Measurements from ENCODE around the gene GRB10. TPM values are rescaled to one million over a fixed set of nuclear protein-coding genes. Genes with fewer than 3 reads are reported as not detected.

GRB10 gene
- total and polyA plus RNA-seq, 5 donors from 2014 or later = 0.25 to 2.3 TPM; not detected in 3

DNA sequence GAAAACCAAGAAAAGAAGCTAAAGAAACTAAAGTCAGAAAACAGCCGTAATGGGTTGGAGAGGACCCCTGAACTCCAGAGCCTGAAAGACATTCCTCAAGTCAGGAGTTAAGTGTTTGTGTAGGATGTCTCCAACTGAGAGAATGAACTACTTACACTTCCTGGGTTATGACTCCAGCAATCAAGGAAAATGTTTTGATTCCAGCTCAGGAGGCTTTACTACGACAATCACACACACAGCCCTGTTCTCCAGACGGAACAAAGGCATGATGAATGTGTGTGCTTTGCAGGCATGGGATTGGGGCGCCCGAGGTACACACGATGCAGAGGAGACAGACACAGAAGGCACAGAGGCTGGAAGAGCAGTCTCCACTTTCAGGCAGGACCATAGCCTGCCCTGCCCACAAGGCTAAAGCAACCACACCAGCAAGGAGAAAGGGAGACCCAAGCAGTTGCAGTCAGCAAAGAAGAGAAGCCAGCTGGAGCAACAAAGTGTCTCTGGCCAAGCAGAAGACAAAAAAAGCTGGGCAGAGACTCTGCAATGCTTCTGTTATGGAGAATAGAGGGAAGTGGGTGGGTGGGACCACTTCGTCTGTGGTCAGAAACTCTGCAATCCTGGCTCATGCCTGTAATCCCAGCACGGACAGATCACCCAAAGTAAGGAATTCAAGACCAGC lies 89.1 kb downstream of the GRB10 start:
- Histone ChIP-seq H3K36me3 (ENCODE audit: control insufficient read depth, insufficient read depth, low read length) (no peaks in the 10 kb centered on the region), H3K27ac (ENCODE audit: insufficient read depth, low read length, poor library complexity, severe bottlenecking) (no peak overlapping the region), H3K9me3 (ENCODE audit: control insufficient read depth in 2 of 2, low read length in 2 of 2) (no peaks in the 10 kb centered on the region), H3K4me1 (ENCODE audit: control insufficient read depth, insufficient read depth, low read length, poor library complexity, severe bottlenecking) (no peaks in the 10 kb centered on the region), H3K4me3 (ENCODE audit: low read depth, low read length) (no peak overlapping the region), H3K27me3 (ENCODE audit: control insufficient read depth, insufficient read depth, low read length) (peaks cover 6% of the 10 kb centered on the region)
- Mint-ChIP-seq H3K36me3 (no peaks in the 10 kb centered on the region), H3K9me3 (no peaks in the 10 kb centered on the region), H3K4me3 (no peak overlapping the region), H3K4me1 (peaks cover 0 to 2% (median 0%) of the 10 kb centered on the region in 4 donors), H3K27ac (no peak overlapping the region), H3K27me3 (peaks cover 9% of the 10 kb centered on the region)
- ATAC-seq (ENCODE audit: low read depth in 2 of 2) (no peak), DNase-seq (no peak)

DNA sequence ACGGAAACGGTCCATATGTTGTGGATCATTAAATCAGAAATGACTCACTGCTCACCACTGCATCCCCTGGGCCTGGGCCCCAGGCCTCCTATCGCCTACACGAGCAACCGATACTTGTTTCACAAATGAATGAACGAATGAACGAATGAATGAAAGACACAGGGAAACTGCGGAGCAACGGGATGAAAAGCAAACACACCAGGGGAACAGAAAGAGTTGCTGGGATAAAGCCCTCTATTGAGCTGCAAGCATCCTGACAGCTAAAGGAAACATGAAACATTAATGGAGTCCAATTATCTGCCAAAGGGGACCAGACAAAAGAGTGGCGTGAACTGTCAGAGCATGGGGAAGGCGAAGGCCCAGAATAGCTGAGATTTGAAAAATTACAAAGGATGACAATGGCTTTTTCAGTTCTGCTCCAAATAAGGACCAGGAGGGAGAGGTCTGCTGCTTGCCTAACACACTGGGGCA lies 92.1 kb downstream of the GRB10 start:
- H3K36me3 ChIP-seq (ENCODE audit: control insufficient read depth, insufficient read depth, low read length) = no peaks in the 10 kb centered on the region
- DNase-seq = no peak
- H3K27ac Mint-ChIP-seq = no peak overlapping the region
- H3K27ac ChIP-seq (ENCODE audit: insufficient read depth, low read length, poor library complexity, severe bottlenecking) = no peak overlapping the region
- H3K27me3 Mint-ChIP-seq = peaks cover 7% of the 10 kb centered on the region
- no peak overlapping the region for H3K4me3 ChIP-seq (ENCODE audit: low read depth, low read length)
- no peak overlapping the region for H3K4me3 Mint-ChIP-seq
- no peaks in the 10 kb centered on the region for H3K4me1 Mint-ChIP-seq
- H3K9me3 Mint-ChIP-seq = peaks cover 0 to 2% (median 0%) of the 10 kb centered on the region in 7 donors
- no peaks in the 10 kb centered on the region for H3K36me3 Mint-ChIP-seq
- no peaks in the 10 kb centered on the region for H3K9me3 ChIP-seq (ENCODE audit: control insufficient read depth in 2 of 2, low read length in 2 of 2)
- no peaks in the 10 kb centered on the region for H3K4me1 ChIP-seq (ENCODE audit: control insufficient read depth, insufficient read depth, low read length, poor library complexity, severe bottlenecking)
- H3K27me3 ChIP-seq (ENCODE audit: control insufficient read depth, insufficient read depth, low read length) = peaks cover 3% of the 10 kb centered on the region
- no peak for ATAC-seq (ENCODE audit: low read depth in 2 of 2)

DNA sequence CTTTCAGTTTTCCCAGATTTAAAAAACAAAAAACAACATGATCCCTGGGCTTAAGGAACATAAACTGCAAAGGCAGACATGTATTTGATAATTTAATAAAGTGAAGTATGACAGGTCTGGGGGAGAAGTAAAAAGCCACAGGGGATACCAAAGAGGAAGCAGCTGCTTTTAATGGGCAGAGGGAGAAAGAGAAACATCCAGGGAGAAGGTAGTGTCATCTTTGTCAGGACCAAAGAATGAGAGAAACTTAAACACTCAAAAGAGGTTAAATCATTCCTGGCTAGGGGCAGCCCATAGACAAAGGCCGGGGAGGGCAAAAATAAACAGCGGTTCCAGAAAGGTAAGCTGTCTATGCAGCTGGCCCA lies 94.5 kb downstream of the GRB10 start:
- Mint-ChIP-seq H3K4me3 (no peak overlapping the region), H3K4me1 (no peaks in the 10 kb centered on the region), H3K9me3 (peaks cover 0 to 2% (median 0%) of the 10 kb centered on the region in 7 donors), H3K27ac (no peak overlapping the region), H3K27me3 (peaks cover 19% of the 10 kb centered on the region), H3K36me3 (no peaks in the 10 kb centered on the region)
- H3K36me3 ChIP-seq (ENCODE audit: control insufficient read depth, insufficient read depth, low read length) = no peaks in the 10 kb centered on the region
- ATAC-seq (ENCODE audit: low read depth in 2 of 2) (no peak), DNase-seq (no peak)
- no peaks in the 10 kb centered on the region for H3K9me3 ChIP-seq (ENCODE audit: control insufficient read depth in 2 of 2, low read length in 2 of 2)
- no peak overlapping the region for H3K4me3 ChIP-seq (ENCODE audit: low read depth, low read length)
- no peak overlapping the region for H3K27ac ChIP-seq (ENCODE audit: insufficient read depth, low read length, poor library complexity, severe bottlenecking)
- H3K27me3 ChIP-seq (ENCODE audit: control insufficient read depth, insufficient read depth, low read length) = peaks cover 2% of the 10 kb centered on the region
- H3K4me1 ChIP-seq (ENCODE audit: control insufficient read depth, insufficient read depth, low read length, poor library complexity, severe bottlenecking) = no peaks in the 10 kb centered on the region

- Histone ChIP-seq H3K4me1 (ENCODE audit: control insufficient read depth, insufficient read depth, low read length, poor library complexity, severe bottlenecking) (no peaks in the 10 kb centered on the region), H3K4me3 (ENCODE audit: low read depth, low read length) (no peak overlapping the region), H3K9me3 (ENCODE audit: control insufficient read depth in 2 of 2, low read length in 2 of 2) (no peaks in the 10 kb centered on the region), H3K36me3 (ENCODE audit: control insufficient read depth, insufficient read depth, low read length) (no peaks in the 10 kb centered on the region), H3K27me3 (ENCODE audit: control insufficient read depth, insufficient read depth, low read length) (peaks cover 3% of the 10 kb centered on the region), H3K27ac (ENCODE audit: insufficient read depth, low read length, poor library complexity, severe bottlenecking) (no peak overlapping the region)
- peaks cover 0 to 2% (median 0%) of the 10 kb centered on the region in 7 donors for H3K9me3 Mint-ChIP-seq
- H3K36me3 Mint-ChIP-seq = no peaks in the 10 kb centered on the region
- peaks cover 17% of the 10 kb centered on the region for H3K27me3 Mint-ChIP-seq
- no peaks in the 10 kb centered on the region for H3K4me1 Mint-ChIP-seq
- H3K27ac Mint-ChIP-seq = no peak overlapping the region
- no peak for DNase-seq
- H3K4me3 Mint-ChIP-seq = no peak overlapping the region
- no peak for ATAC-seq (ENCODE audit: low read depth in 2 of 2)
These were observed 95.0 kb downstream of the GRB10 start for GRCh38 chr7:50687575-50688225.

DNA sequence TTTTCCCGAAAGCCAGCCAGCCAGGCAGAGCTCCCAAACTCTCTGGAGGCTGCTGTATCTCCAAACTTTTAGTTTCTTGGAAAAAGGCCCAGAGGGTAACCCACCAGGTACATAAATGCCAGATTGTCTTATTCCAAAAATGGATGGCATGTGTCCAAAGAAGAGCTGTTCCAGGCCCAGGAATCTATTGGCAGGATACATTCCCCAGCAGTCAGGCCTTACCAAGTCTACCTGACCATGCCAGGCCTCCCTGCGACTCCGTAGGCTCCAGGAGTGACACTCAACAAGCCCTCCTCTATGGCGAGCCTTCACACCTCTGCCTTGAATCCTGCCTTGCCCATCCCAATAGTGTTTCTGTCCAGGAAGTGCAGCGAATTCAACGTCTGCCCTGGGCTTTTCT lies 95.6 kb downstream of the GRB10 start:
- peaks cover 18% of the 10 kb centered on the region for H3K27me3 Mint-ChIP-seq
- no peak overlapping the region for H3K27ac Mint-ChIP-seq
- Histone ChIP-seq H3K4me1 (ENCODE audit: control insufficient read depth, insufficient read depth, low read length, poor library complexity, severe bottlenecking) (no peaks in the 10 kb centered on the region), H3K36me3 (ENCODE audit: control insufficient read depth, insufficient read depth, low read length) (no peaks in the 10 kb centered on the region), H3K27me3 (ENCODE audit: control insufficient read depth, insufficient read depth, low read length) (peaks cover 3% of the 10 kb centered on the region), H3K4me3 (ENCODE audit: low read depth, low read length) (no peak overlapping the region), H3K9me3 (ENCODE audit: control insufficient read depth in 2 of 2, low read length in 2 of 2) (no peaks in the 10 kb centered on the region), H3K27ac (ENCODE audit: insufficient read depth, low read length, poor library complexity, severe bottlenecking) (no peak overlapping the region)
- H3K4me1 Mint-ChIP-seq = no peaks in the 10 kb centered on the region
- H3K9me3 Mint-ChIP-seq = peaks cover 0 to 2% (median 0%) of the 10 kb centered on the region in 7 donors
- no peaks in the 10 kb centered on the region for H3K36me3 Mint-ChIP-seq
- ATAC-seq (ENCODE audit: low read depth in 2 of 2) = no peak
- H3K4me3 Mint-ChIP-seq = no peak overlapping the region
- no peak for DNase-seq

DNA sequence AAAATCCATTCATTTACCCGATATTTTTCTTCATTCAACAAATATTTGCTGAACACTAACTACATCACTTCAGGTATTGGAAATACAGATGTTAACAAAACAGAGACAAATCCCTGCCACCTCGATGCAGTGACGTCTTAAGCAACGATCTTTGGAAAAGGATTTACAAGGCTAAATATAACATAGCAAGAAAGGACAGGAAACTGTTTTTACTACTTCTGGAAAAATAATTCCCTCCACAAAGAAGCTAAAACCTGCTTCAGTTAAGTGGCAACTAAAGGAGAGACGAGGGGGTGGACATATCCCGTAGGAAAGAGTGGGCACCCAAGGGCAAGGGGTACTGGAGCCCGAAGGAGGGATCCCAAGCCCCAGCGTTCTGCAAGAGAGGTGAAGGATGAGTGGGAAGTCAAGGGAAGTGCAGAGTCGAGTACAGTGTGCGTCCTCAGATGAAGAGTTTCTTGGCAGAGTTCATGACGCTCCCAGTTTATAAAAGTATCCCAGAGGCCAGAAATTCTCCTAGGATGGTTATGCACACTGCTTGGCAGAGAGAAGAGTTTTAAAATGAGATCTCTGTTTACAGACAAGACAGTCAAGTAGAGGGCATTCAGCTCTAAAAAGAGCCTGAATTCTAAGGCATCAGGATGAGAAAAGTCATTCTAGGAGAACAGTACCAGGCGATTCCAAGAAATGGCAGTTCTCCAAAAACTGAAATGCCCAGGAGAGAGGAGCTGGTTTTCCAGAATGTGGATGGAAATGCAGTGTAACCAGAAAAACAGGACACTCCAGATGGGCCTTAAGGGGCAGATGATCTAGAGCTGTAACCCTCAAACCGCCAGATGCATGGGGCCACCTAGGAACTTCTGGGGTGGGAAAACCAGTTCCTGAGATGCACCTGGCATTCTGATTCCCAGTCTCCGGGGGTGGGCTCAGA lies 97.3 kb downstream of the GRB10 start:
- no peaks in the 10 kb centered on the region for H3K4me1 Mint-ChIP-seq
- H3K4me3 ChIP-seq (ENCODE audit: low read depth, low read length) = no peak overlapping the region

DNA sequence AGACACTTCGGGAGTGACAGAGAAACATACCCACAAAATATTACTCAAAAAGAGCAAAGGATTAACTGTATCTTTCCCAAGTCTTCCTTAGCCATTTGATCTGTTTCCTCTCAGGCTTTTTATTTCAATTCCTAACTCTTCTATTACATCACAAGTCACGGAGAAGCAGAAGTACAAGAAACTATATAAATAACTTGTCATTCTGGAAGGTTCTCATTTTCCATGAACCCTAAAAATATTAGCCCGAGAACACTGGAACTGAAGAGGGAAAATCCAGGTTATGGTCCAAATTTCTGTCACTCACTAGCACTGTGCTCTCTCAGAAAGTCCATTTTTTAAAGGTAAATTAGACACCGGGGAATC lies 98.0 kb downstream of the GRB10 start:
- Histone ChIP-seq H3K4me1 (ENCODE audit: control insufficient read depth, insufficient read depth, low read length, poor library complexity, severe bottlenecking) (no peaks in the 10 kb centered on the region), H3K9me3 (ENCODE audit: control insufficient read depth in 2 of 2, low read length in 2 of 2) (no peaks in the 10 kb centered on the region), H3K27ac (ENCODE audit: insufficient read depth, low read length, poor library complexity, severe bottlenecking) (no peak overlapping the region), H3K27me3 (ENCODE audit: control insufficient read depth, insufficient read depth, low read length) (peaks cover 4% of the 10 kb centered on the region), H3K4me3 (ENCODE audit: low read depth, low read length) (no peak overlapping the region), H3K36me3 (ENCODE audit: control insufficient read depth, insufficient read depth, low read length) (no peaks in the 10 kb centered on the region)
- H3K9me3 Mint-ChIP-seq = peaks cover 0 to 2% (median 0%) of the 10 kb centered on the region in 7 donors
- no peaks in the 10 kb centered on the region for H3K36me3 Mint-ChIP-seq
- DNase-seq (no peak), ATAC-seq (ENCODE audit: low read depth in 2 of 2) (no peak)
- no peak overlapping the region for H3K27ac Mint-ChIP-seq
- no peak overlapping the region for H3K4me3 Mint-ChIP-seq
- peaks cover 32% of the 10 kb centered on the region for H3K27me3 Mint-ChIP-seq
- H3K4me1 Mint-ChIP-seq = no peaks in the 10 kb centered on the region

More for the DNA sequence above, 97.3 kb downstream of the GRB10 start:
- Histone ChIP-seq H3K4me1 (ENCODE audit: control insufficient read depth, insufficient read depth, low read length, poor library complexity, severe bottlenecking) (no peaks in the 10 kb centered on the region), H3K9me3 (ENCODE audit: control insufficient read depth in 2 of 2, low read length in 2 of 2) (no peaks in the 10 kb centered on the region), H3K27me3 (ENCODE audit: control insufficient read depth, insufficient read depth, low read length) (peaks cover 3% of the 10 kb centered on the region), H3K36me3 (ENCODE audit: control insufficient read depth, insufficient read depth, low read length) (no peaks in the 10 kb centered on the region), H3K27ac (ENCODE audit: insufficient read depth, low read length, poor library complexity, severe bottlenecking) (no peak overlapping the region)
- H3K4me3 Mint-ChIP-seq = no peak overlapping the region
- no peak for ATAC-seq (ENCODE audit: low read depth in 2 of 2)
- H3K9me3 Mint-ChIP-seq = peaks cover 0 to 2% (median 0%) of the 10 kb centered on the region in 7 donors
- H3K27ac Mint-ChIP-seq = no peak overlapping the region
- no peaks in the 10 kb centered on the region for H3K36me3 Mint-ChIP-seq
- peaks cover 26% of the 10 kb centered on the region for H3K27me3 Mint-ChIP-seq
- DNase-seq = no peak
